NK-92 treated with Interleukin-12 subunit alpha and Interleukin-12 subunit beta, amount 100 ng/mL, for 24 hours (cell line): ENCODE data around the gene ARID3C.
A peak's percentile ranks its signal among the peaks of the same experiment; 100 is the strongest.

ENCODE experiments used
- DNase-seq: peaks from one replicate; lab custom pipeline; 2025; lab: John Stamatoyannopoulos, UW

ARID3C gene

DNA sequence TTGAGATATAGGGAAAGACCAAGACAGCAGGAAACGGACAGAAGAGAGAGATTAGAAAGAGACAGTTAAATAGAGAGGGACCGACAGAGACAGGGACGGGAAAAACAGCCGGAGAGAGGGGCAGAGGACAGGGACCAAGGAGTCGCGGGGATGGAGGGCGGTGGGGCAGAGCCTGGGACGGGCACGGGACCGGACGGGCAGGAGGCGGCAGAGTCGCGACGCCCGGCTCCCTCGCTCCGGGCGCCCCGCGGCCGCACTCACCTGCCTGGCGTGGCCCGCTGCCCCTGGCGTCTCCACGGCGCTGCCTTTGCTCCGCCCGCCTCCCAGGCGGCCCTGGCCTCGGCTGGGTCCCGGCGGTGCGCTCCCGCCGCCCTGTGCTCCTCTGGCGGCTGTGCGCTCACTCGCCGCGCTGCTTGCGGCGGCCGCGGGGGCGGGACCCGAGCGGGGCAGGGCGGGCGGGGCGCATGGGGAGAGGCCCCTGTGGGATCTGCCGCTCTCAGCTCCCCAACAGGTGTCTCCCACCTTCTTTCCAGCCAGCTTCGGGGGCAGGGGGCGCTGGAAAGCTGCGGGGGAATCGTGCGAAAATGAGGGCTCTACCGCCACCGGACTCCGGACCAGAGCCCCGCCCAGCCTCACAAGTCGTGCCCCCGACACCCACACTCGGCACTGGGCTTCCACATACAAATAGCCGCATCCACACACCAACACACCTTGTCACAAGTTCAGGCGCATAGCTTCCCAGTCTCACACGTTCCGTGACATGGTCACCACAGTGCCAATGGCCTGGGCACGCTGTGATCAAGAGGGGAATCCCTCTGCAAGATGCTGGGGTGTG lies at the start of gene ARID3C:
Gene ARID3C (minus strand): TSS at position 411 of the 835 bp plus-strand sequence. CDS start 1,052 bp downstream, outside the sequence.
- DNase-seq = no peak

DNA sequence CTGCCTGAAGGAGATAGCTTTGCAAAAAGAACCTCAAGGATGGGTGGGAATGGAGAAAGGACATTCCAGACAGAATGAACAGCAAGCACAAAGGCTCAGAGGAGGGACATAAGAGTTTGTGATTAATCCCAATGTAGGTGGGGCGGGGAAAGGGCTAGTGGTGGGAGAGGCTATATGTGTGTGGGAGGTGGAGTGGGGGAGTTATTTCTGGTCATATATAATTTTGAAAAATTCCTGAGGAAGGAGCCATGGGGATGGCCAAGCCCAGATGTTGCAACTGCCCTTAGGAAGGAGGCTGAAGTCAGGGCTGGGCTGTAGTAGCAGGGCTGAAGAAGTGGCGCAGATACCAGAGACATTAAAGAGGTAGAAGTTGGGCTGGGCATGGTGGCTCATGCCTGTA lies 47.0 kb upstream of the ARID3C start:
- DNase-seq = no peak

- peak; percentile 49 for DNase-seq
These were observed 46.3 kb upstream of the ARID3C start for GRCh38 chr9:34675048-34675714.

GRCh38 chr9:34674440-34674839 lies 45.6 kb upstream of the ARID3C start:
- no peak for DNase-seq

GRCh38 chr9:34671307-34671706 lies 42.4 kb upstream of the ARID3C start:
- DNase-seq = no peak

DNA sequence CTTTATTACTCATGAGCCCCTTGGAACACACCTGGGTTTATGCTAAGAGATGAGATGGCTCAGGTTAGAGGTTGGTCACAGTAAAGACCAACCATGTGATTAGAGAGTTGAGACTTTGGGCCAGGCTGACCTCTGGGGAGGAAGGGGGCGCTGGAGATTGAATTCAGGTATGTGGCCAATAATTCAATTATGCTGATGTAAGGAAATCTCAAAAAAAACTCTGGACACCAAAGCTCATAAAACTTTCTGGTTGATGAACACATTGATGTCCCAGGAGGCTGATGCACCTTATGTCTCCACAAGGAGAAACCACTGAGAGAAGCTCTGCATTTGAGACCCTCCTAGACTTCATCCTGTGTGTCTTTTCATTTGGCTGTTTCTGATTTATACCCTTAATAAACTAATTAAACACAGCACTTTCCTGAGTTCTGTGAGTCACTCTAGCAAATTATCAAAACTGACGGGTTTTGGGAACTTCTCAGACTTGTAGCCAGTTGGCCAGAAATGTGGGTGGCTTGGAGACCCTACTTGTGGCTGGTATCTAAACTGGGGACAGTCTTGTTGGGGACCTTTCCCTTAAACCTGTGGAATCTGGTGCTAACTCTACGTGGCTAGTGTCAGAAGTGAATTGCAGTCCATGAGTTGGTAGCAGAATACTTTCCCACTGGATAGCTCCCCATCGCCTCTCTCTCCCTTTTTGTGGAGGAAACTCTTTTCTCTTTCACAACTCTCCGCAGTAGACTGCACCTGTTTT lies 41.1 kb upstream of the ARID3C start:
- DNase-seq = no peak

DNA sequence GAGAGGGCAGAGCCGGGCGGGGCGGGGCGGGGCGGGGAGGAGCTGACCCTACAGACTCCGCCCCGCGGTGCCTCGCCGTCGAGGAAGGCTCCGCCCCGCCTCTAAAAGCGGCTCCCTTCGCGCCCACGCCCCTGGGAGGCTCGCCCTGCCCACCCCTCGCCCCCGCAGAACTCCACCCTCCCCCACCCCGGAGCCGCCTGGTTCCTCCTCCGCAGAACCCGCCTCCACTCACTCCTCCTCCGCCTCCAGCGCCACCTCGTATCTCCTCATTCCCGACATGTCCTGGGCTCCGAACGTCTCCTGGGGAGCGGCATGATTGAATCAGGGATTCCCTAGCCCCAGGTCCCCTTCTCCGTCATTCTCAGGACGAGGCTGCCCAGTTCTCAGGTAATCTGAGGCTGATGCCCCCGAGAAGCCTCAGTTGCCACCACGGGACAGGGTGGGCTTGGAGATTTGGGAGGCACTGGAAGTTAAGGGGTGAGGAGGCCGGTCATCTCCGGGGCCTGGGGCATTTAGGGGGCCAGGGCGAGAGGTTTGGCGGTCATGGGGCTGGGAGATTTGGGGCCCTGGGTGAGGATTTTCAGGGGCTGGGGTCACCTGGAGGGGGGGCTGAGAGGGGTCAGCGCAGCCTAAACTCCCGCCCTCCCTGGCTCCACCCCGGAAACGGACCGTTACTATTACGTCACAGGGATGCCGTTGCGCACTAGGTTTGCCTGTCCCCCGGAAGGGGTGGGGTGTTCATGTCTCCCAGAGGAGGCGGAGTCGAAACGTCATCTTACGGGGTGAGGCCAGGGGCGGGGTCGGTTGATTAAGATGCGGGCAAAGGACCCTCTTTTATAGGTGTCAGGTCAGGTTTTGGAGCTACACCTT lies 36.8 kb upstream of the ARID3C start:
- DNase-seq = no peak

DNA sequence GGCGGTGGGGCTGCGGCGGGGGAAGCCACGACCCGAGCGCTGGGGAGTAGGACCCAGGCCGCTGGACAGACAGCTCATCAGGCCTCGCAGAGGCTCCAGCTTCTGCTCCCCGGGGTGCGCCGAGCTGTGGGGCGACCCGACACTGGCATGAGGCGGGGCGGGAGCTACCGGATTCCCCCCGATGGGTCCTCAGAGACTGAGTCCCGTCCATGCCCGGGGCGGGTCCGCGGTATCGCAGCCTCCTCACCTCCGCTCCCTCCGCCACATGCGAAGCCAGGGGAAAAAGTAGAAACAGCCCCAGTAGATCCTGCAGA lies 36.2 kb upstream of the ARID3C start:
- DNase-seq = no peak

DNA sequence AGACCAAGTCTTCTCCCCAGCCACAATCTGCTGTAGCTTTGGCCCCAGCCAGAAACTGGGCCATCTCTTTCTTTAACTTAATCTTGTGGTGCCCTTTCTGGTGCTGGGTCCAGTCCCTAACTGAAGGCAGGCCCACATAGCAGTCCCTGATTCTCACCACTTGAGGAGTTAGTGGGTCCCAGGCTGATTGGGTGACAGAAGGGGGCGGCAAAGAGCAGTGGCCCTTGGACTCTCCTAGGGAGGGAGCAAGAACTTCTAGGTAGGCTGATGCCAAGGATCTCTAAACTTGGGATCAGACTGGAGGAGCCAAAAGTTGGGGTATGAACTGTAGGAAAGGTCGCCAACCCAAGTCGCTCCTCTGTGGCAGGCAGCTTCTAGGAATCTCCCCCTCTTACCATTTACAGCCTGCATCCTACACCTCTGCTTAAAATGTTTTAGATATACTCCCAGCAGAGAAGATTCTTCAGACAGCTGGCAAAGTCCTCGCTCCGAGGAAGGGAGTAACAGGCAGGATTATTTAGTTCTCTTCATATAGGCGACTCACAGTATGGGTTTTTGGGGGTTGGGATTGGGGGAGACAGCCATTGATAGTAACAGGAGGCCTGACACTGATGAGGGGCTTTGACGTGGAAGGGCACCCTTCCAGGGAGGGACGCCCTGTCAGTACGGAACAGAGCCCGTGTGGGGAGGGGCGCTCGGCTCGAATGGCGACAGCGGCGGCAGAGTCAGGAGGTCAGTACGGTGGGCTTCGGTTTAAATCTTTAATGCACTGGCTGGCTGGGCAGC lies 35.6 kb upstream of the ARID3C start:
- peak; percentile 7 for DNase-seq

GRCh38 chr9:34663303-34663605 lies 34.4 kb upstream of the ARID3C start:
- no peak for DNase-seq

- DNase-seq = no peak
These were observed 33.8 kb upstream of the ARID3C start, which contains the start of gene CCL27 for GRCh38 chr9:34662526-34663302. Gene CCL27, minus strand, starts transcription at chr9:34662657. Its CDS starts 24 bp downstream, at chr9:34662633.

DNA sequence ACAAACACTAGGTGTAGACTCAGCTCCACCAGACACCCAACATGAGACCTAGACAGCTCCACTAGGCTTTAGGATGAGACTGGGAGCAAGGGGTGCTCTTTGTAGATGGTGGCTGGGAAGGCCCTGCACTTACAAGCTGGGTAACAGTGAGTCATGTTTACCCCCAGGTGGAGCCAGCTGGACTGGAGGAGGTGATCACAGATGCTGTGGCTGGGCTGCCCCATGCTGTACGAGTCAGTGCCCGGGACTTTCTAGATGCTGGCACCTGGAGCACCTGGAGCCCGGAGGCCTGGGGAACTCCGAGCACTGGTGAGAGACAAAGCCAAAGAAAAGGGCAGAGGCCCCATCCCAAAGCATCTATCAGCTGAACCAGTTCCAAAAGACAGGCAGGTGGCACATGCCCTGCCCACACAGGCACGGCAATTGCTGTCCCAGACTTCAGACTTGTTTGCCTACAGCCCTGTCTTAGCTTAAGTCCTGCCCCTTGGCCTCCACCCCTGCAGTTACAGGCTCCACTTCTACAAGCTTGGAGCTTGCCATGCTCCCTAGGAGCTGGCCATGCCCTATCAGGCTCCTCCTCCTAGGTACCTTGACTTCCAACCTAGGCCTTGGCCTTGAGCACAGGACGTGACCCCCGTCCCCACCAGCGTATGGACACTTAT lies 30.9 kb upstream of the ARID3C start:
- no peak for DNase-seq

GRCh38 chr9:34658461-34658860 lies 29.6 kb upstream of the ARID3C start:
- DNase-seq = no peak

GRCh38 chr9:34656992-34657391 lies 28.1 kb upstream of the ARID3C start:
- no peak for DNase-seq

DNA sequence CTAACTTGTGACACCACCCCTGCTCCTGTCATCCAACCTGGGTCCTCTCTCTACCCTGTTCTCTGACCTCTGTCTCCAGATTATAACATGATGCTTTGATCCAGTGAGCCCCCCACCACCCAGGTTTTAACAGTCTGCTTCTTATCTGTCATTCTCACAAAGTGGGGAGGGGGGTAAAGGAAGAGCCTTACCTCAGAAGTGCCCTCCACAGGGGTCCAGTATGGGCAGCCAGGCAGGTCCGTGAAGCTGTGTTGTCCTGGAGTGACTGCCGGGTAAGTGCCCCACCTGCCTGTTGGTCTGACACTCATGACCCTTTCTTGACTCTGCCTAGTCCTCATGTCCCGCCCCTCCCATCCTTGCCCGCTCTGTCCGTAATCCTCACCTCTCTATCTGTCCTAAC lies 26.5 kb upstream of the ARID3C start:
- no peak for DNase-seq

- no peak for DNase-seq
These were observed 25.6 kb upstream of the ARID3C start for GRCh38 chr9:34654323-34655051.

DNA sequence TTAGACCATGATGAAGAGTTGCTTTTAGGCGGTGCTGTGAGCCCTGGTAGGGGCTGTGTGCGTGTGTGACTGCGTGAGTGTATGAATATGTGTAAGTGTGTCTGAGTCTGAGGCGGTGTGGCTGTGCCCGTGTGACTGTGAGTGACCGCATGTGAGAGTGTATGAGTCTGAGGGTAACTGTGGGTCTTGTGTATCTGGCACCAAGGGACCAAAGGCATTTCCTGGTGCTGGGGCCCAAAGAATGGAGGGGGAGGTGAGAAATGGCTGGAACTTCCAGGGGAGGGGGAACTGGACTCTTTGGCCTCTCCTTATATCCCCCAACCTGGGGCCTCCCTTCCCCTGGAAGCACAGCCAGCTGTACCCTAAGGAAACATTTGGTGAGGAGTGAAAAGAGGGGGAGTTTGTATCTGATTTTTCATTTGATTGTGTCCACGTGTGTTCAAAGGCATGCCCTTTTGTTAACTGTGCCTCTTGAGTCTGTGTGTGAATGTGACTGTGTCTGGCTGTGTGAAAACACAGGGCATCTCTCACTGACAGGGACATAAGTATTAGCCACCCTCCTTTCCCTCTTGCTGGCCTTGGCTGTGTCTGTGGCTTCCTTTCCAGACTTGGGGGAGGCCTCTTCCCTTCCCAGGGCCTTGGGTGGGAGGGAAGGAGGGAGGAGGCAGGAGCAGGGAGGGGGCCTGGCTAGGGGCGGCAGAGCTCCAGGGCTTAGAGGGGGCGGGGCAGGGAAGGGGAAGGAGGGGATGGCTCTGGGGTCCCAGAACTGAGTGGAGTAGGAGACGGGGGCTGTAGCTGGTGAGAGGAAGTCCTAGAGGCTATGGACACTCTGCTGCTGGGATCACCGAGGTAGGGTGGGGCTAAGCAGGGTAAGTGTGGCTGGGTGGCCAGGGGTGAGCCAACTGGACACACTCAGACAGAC lies 24.5 kb upstream of the ARID3C start:
- no peak for DNase-seq

GRCh38 chr9:34652602-34653000 lies 23.7 kb upstream of the ARID3C start:
- no peak for DNase-seq
